CD4-positive, alpha-beta T cell (primary cell): ENCODE data around the gene BEGAIN. TPM values are rescaled to one million over a fixed set of nuclear protein-coding genes. Genes with fewer than 3 reads are reported as not detected.
A peak's percentile ranks its signal among the peaks of the same experiment; 100 is the strongest.

Experiments used
- ATAC-seq: fragments of 200-7000 bp; cut with Tn5 transposase; one replicate; pipeline ENCODE4 v1.10.0; 2022; ENCODE audit warnings: mild to moderate bottlenecking; ENCODE audit not compliant: poor library complexity
- CTCF ChIA-PET: fragments of 350-600 bp; sonication (Branson Sonifier 250); formaldehyde crosslinking; loops from one replicate; lab custom pipeline; 2021; ENCODE audit warnings: antibody characterized with exemption, inconsistent platforms; lab: Charles Lee
- POLR2A ChIA-PET: fragments of 350-600 bp; sonication (Branson Sonifier 250); formaldehyde crosslinking; loops from one replicate; lab custom pipeline; 2021; ENCODE audit warnings: antibody characterized with exemption, inconsistent platforms; lab: Charles Lee
- DNase-seq, 14 experiments: peaks; one replicate each; pipeline ENCODE4 v3.0.0-alpha.2; 2013 to 2020; ENCODE audit warnings: mixed read lengths in 2 of 14
- H3K27ac ChIP-seq, 2 donors: one replicate each; pipeline versions ENCODE4 v1.5.1 to v1.7.0; 2013; ENCODE audit warnings: low read length in 2 of 2, low read depth in 1 of 2, mild to moderate bottlenecking in 1 of 2
- H3K27me3 ChIP-seq, 2 experiments: 1 replicate in 1 of 2; 2 replicates in 1 of 2; pipeline versions ENCODE4 v1.6.1 to v1.7.0; 2013; ENCODE audit warnings: low read length in 2 of 2, control low read depth in 1 of 2, mild to moderate bottlenecking in 1 of 2, moderate library complexity in 1 of 2; ENCODE audit not compliant: insufficient read depth in 2 of 2, control insufficient read depth in 1 of 2
- H3K36me3 ChIP-seq: one replicate; pipeline ENCODE4 v1.6.1; 2013; ENCODE audit warnings: low read length, control low read depth; ENCODE audit not compliant: insufficient read depth
- H3K4me1 ChIP-seq: one replicate; pipeline ENCODE4 v1.6.1; 2013; ENCODE audit warnings: low read length, control low read depth; ENCODE audit not compliant: insufficient read depth
- H3K4me3 ChIP-seq: one replicate; pipeline ENCODE4 v1.5.1; 2013; ENCODE audit warnings: mild to moderate bottlenecking, low read length, moderate library complexity
- H3K9me3 ChIP-seq, 2 experiments: 1 replicate in 1 of 2; 2 replicates in 1 of 2; pipeline versions ENCODE4 v1.6.1 to v1.7.0; 2013; ENCODE audit warnings: low read length in 2 of 2, mild to moderate bottlenecking in 2 of 2, control low read depth in 1 of 2, moderate library complexity in 1 of 2; ENCODE audit not compliant: control insufficient read depth in 1 of 2, insufficient read depth in 1 of 2
- H3K27ac Mint-ChIP-seq: one replicate; pipeline ENCODE4 v1.8.0; 2020; ENCODE audit warnings: mixed read lengths
- H3K27me3 Mint-ChIP-seq: one replicate; pipeline ENCODE4 v1.8.0; 2021; ENCODE audit warnings: mixed read lengths
- H3K36me3 Mint-ChIP-seq: one replicate; pipeline ENCODE4 v1.8.0; 2021; ENCODE audit warnings: low read depth, mixed read lengths
- H3K4me1 Mint-ChIP-seq: one replicate; pipeline ENCODE4 v1.8.0; 2021; ENCODE audit warnings: low read depth, mixed read lengths
- H3K4me3 Mint-ChIP-seq: one replicate; pipeline ENCODE4 v1.8.0; 2020; ENCODE audit warnings: mild to moderate bottlenecking, mixed read lengths
- H3K9me3 Mint-ChIP-seq: one replicate; pipeline ENCODE4 v1.8.0; 2020; ENCODE audit warnings: mixed read lengths
- intact Hi-C, 2 experiments: fragments of 100-400 bp; cut with DNase I in 1 of 2; cut with micrococcal nuclease in 1 of 2; formaldehyde crosslinking; loops; one replicate each; pipeline versions ENCODE4 v1.15.1 to v1.9.0; 2023 to 2025; cut with DNase I, micrococcal nuclease
- total RNA-seq, 174 experiments: library from RNA in 2 of 174; stranded (reverse) in 2 of 174; gene quantifications; one replicate each; pipeline ENCODE4 v1.2.3 and lab custom pipeline; 2021 to 2026
- TF ChIP-seq, protein P1 (sequence below): fragments of 200-600 bp; IDR thresholded peaks from one replicate; pipeline ENCODE4 v1.8.0; 2022; ENCODE audit warnings: antibody characterized with exemption, mild to moderate bottlenecking

The BEGAIN gene
- total RNA-seq, 2 experiments from 2014 or later = 1.5 to 2.0 TPM

- H3K27ac Mint-ChIP-seq = no peak overlapping the region
- intact Hi-C loops = no loop called here
- peaks cover 55% of the 10 kb centered on the region for H3K27me3 Mint-ChIP-seq
- Histone ChIP-seq H3K9me3 (peaks cover 0 to 18% of the 10 kb centered on the region in 2 experiments), H3K4me1 (peaks cover 32% of the 10 kb centered on the region), H3K36me3 (no peaks in the 10 kb centered on the region), H3K4me3 (no peak overlapping the region), H3K27ac (no peak overlapping the region), H3K27me3 (peaks cover 37 to 41% of the 10 kb centered on the region in 2 experiments)
- H3K4me1 Mint-ChIP-seq = no peaks in the 10 kb centered on the region
- no peaks in the 10 kb centered on the region for H3K36me3 Mint-ChIP-seq
- ChIA-PET CTCF (interaction anchor here (1.1 kb wide), 1 partner anchor 76 kb away, joined by 3 read pairs; no protein-coding TSS in a partner anchor), POLR2A (no interaction called here)
- no peak for DNase-seq
- no peak for ATAC-seq
- H3K4me3 Mint-ChIP-seq = peak overlapping the region; percentile 56
- no peaks in the 10 kb centered on the region for H3K9me3 Mint-ChIP-seq
- TF ChIP-seq, protein P1, sequence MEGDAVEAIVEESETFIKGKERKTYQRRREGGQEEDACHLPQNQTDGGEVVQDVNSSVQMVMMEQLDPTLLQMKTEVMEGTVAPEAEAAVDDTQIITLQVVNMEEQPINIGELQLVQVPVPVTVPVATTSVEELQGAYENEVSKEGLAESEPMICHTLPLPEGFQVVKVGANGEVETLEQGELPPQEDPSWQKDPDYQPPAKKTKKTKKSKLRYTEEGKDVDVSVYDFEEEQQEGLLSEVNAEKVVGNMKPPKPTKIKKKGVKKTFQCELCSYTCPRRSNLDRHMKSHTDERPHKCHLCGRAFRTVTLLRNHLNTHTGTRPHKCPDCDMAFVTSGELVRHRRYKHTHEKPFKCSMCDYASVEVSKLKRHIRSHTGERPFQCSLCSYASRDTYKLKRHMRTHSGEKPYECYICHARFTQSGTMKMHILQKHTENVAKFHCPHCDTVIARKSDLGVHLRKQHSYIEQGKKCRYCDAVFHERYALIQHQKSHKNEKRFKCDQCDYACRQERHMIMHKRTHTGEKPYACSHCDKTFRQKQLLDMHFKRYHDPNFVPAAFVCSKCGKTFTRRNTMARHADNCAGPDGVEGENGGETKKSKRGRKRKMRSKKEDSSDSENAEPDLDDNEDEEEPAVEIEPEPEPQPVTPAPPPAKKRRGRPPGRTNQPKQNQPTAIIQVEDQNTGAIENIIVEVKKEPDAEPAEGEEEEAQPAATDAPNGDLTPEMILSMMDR = no peak
Measured at GRCh38 chr14:100568998-100569733, 18.1 kb downstream of the BEGAIN start.

GRCh38 chr14:100568164-100568997, 18.8 kb downstream of the BEGAIN start:
- Mint-ChIP-seq H3K4me1 (no peaks in the 10 kb centered on the region), H3K27ac (no peak overlapping the region), H3K27me3 (peaks cover 63% of the 10 kb centered on the region), H3K4me3 (no peak overlapping the region), H3K9me3 (no peaks in the 10 kb centered on the region), H3K36me3 (no peaks in the 10 kb centered on the region)
- TF ChIP-seq, protein P1 = no peak
- Histone ChIP-seq H3K27ac (no peak overlapping the region), H3K9me3 (peaks cover 0 to 18% of the 10 kb centered on the region in 2 experiments), H3K36me3 (no peaks in the 10 kb centered on the region), H3K4me1 (peaks cover 30% of the 10 kb centered on the region), H3K27me3 (peaks cover 37 to 41% of the 10 kb centered on the region in 2 experiments), H3K4me3 (peak overlapping the region; percentile 48)
- ChIA-PET POLR2A (no interaction called here), CTCF (interaction anchor here (1.1 kb wide), 1 partner anchor 77 kb away, joined by 3 read pairs; no protein-coding TSS in a partner anchor)
- ATAC-seq (no peak), DNase-seq (peak in 1 of 14 experiments; percentile 43)
- intact Hi-C loops = no loop called here

- ATAC-seq (no peak), DNase-seq (peak in 1 of 14 experiments; percentile 28)
- no peaks in the 10 kb centered on the region for H3K4me1 Mint-ChIP-seq
- TF ChIP-seq, protein P1 = no peak
- ChIA-PET CTCF (no interaction called here), POLR2A (no interaction called here)
- intact Hi-C loops = no loop called here
- Histone ChIP-seq H3K27ac (no peak overlapping the region), H3K27me3 (peaks cover 37 to 41% of the 10 kb centered on the region in 2 experiments), H3K36me3 (no peaks in the 10 kb centered on the region), H3K4me3 (no peak overlapping the region), H3K9me3 (peaks cover 0 to 18% of the 10 kb centered on the region in 2 experiments), H3K4me1 (peaks cover 26% of the 10 kb centered on the region)
- H3K36me3 Mint-ChIP-seq = no peaks in the 10 kb centered on the region
- no peak overlapping the region for H3K27ac Mint-ChIP-seq
- peaks cover 67% of the 10 kb centered on the region for H3K27me3 Mint-ChIP-seq
- no peak overlapping the region for H3K4me3 Mint-ChIP-seq
- no peaks in the 10 kb centered on the region for H3K9me3 Mint-ChIP-seq
Measured at GRCh38 chr14:100567877-100568163, 19.4 kb downstream of the BEGAIN start.
